ENCODE measurements around the gene BTBD6.

BTBD6 gene

DNA sequence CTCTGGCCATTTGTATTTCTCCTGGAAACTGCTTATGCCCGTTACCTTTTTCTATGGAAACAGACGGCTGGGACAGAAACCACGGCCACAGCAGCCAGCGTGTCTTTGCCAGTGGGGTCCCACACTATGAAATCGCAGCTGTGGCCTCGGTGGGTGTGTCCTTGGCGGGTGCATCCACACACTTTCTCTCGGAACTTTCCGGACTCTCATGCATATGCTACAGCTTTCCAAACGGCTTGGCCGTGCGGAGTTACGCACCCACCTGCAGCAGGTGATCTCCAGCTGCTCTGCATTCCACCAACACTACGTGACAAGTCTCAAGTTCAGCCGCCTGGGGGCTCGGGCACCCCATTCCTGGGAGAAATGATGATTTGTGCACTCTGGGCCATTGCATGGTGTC lies 1.3 kb upstream of the BTBD6 start:
- DNase-seq (ENCODE audit: low read depth): no peak
- TF ChIP-seq, protein P1, sequence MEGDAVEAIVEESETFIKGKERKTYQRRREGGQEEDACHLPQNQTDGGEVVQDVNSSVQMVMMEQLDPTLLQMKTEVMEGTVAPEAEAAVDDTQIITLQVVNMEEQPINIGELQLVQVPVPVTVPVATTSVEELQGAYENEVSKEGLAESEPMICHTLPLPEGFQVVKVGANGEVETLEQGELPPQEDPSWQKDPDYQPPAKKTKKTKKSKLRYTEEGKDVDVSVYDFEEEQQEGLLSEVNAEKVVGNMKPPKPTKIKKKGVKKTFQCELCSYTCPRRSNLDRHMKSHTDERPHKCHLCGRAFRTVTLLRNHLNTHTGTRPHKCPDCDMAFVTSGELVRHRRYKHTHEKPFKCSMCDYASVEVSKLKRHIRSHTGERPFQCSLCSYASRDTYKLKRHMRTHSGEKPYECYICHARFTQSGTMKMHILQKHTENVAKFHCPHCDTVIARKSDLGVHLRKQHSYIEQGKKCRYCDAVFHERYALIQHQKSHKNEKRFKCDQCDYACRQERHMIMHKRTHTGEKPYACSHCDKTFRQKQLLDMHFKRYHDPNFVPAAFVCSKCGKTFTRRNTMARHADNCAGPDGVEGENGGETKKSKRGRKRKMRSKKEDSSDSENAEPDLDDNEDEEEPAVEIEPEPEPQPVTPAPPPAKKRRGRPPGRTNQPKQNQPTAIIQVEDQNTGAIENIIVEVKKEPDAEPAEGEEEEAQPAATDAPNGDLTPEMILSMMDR (IDR thresholded peaks at IDR 0.05; ENCODE audit: low read depth, low read length, missing control alignments): no peak
- no peak overlapping the region for H3K4me3 ChIP-seq (ENCODE audit: low read depth, low read length)
- in situ Hi-C loops (cut with HindIII; ENCODE audit: low sequenced_read_pairs): no loop called here

DNA sequence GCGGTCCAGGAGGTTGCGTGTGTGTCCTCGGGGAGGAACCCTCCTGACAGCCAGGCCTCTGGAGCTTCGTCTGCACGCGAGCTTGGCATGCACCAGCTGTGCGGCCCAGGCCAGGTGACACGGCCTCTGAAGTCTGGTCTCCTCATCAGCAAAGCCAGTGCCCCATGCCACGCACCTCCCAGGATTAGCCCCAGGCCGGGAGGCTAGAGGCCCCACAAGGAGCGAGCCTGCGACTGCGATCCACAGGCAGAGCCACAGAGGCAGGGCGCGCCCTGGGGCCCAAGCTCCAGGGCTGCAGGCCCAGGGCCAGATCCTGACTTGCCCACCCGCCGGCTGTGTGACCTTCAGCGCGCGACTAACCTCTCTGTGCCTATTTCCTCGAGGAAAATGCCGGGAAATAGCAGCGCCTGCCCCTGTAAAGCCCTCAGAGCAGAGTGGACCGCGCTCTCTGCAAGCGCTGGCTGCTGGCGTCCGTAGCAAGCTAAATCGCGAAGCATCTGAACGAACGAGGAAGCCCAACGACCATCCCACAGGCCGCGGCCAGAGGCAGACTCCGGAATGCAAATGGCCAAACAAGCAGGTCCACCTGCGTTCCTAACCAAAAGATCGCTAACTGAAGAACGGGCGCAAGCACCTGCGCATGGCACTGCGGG lies 492 bp upstream of the BTBD6 start:
- in situ Hi-C loops (cut with HindIII; ENCODE audit: low sequenced_read_pairs): no loop called here
- TF ChIP-seq, protein P1 (IDR thresholded peaks at IDR 0.05; ENCODE audit: low read depth, low read length, missing control alignments): no peak

DNA sequence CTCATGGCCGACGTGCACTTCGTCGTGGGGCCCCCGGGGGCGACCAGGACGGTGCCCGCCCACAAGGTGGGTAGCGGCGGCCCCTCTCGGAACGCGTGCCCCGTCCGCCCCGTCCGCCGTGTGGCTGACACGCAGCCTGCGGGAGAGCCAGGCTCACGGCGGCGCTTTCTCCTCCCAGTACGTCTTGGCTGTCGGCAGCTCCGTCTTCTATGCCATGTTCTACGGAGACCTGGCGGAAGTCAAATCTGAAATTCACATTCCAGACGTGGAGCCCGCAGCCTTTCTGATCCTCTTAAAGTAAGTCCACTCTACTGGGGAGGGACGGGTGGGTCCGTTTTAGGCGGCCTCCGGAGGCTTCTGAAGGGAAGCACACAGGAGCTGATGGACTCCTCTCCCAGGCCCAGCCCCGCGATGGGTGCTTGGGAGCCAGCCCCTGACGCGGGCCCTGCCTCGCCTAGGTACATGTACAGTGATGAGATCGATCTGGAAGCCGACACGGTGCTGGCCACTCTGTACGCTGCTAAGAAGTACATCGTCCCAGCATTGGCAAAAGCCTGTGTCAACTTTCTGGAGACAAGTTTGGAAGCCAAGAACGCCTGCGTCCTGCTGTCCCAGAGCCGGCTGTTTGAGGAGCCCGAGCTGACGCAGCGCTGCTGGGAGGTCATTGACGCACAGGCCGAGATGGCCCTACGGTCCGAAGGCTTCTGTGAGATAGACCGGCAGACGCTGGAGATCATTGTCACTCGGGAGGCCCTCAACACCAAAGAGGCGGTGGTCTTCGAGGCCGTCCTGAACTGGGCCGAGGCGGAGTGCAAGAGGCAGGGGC lies 1.1 kb downstream of the BTBD6 start:
- DNase-seq (ENCODE audit: low read depth): no peak
- in situ Hi-C loops (cut with HindIII; ENCODE audit: low sequenced_read_pairs): no loop called here
- peak overlapping the region; percentile 52 for H3K4me3 ChIP-seq (ENCODE audit: low read depth, low read length)
- TF ChIP-seq, protein P1 (IDR thresholded peaks at IDR 0.05; ENCODE audit: low read depth, low read length, missing control alignments): no peak

More for the DNA sequence above, 492 bp upstream of the BTBD6 start:
- peak overlapping the region; percentile 52 for H3K4me3 ChIP-seq (ENCODE audit: low read depth, low read length)
- DNase-seq (ENCODE audit: low read depth): no peak

- in situ Hi-C loops (cut with HindIII; ENCODE audit: low sequenced_read_pairs): no loop called here
- no peak for DNase-seq (ENCODE audit: low read depth)
Measured at GRCh38 chr14:105250008-105250366, 1.7 kb downstream of the BTBD6 start.

GRCh38 chr14:105250986-105251385 lies 2.7 kb downstream of the BTBD6 start:
- in situ Hi-C loops (cut with HindIII; ENCODE audit: low sequenced_read_pairs): no loop called here
- TF ChIP-seq, protein P1 (IDR thresholded peaks at IDR 0.05; ENCODE audit: low read depth, low read length, missing control alignments): no peak
- no peak for DNase-seq (ENCODE audit: low read depth)
- H3K4me3 ChIP-seq (ENCODE audit: low read depth, low read length): no peak overlapping the region

More at GRCh38 chr14:105250008-105250366, 1.7 kb downstream of the BTBD6 start:
- TF ChIP-seq, protein P1 (IDR thresholded peaks at IDR 0.05; ENCODE audit: low read depth, low read length, missing control alignments): no peak
- H3K4me3 ChIP-seq (ENCODE audit: low read depth, low read length): no peak overlapping the region

GRCh38 chr14:105251920-105252319 lies 3.6 kb downstream of the BTBD6 start:
- in situ Hi-C loops (cut with HindIII; ENCODE audit: low sequenced_read_pairs): no loop called here
- TF ChIP-seq, protein P1 (IDR thresholded peaks at IDR 0.05; ENCODE audit: low read depth, low read length, missing control alignments): no peak
- DNase-seq (ENCODE audit: low read depth): no peak
- no peak overlapping the region for H3K4me3 ChIP-seq (ENCODE audit: low read depth, low read length)
